Hepatocyte (in vitro differentiated cells): ENCODE results near the gene MAFF. TPM values are rescaled to one million over a fixed set of nuclear protein-coding genes. Genes with fewer than 3 reads are reported as not detected.

ENCODE experiments used
- DNase-seq: peaks from one replicate; pipeline ENCODE4 v3.0.0-alpha.2; 2016; ENCODE audit warnings: low spot score
- H2AFZ ChIP-seq: fragments of 200-600 bp; sonication (generic); 2 replicates; pipeline ENCODE4 v1.6.0; 2016; ENCODE audit warnings: antibody characterized with exemption, mild to moderate bottlenecking
- H3K27ac ChIP-seq: fragments of 200-600 bp; sonication (generic); 2 replicates; pipeline ENCODE4 v1.5.1; 2016; ENCODE audit warnings: mild to moderate bottlenecking
- H3K27me3 ChIP-seq: fragments of 200-600 bp; sonication (generic); 2 replicates; pipeline ENCODE4 v1.6.1; 2016
- H3K36me3 ChIP-seq: fragments of 200-600 bp; sonication (generic); replicated peaks from 2 replicates; pipeline ENCODE4 v1.5.1; 2016; ENCODE audit warnings: low read depth; ENCODE audit not compliant: insufficient read depth
- H3K4me1 ChIP-seq: fragments of 200-600 bp; sonication (generic); 2 replicates; pipeline ENCODE4 v1.5.1; 2016; ENCODE audit warnings: mild to moderate bottlenecking, moderate library complexity; ENCODE audit not compliant: insufficient read depth
- H3K4me2 ChIP-seq: fragments of 200-600 bp; sonication (generic); 2 replicates; pipeline ENCODE4 v1.6.0; 2016
- H3K4me3 ChIP-seq: fragments of 200-600 bp; sonication (generic); 2 replicates; pipeline ENCODE4 v1.5.1; 2016; ENCODE audit warnings: mild to moderate bottlenecking
- H3K79me2 ChIP-seq: fragments of 200-600 bp; sonication (generic); 2 replicates; pipeline ENCODE4 v1.6.0; 2017; ENCODE audit warnings: mild to moderate bottlenecking
- H3K9me2 ChIP-seq: fragments of 200-600 bp; sonication (generic); replicated peaks from 2 replicates; pipeline ENCODE4 v1.6.0; 2017; ENCODE audit warnings: mild to moderate bottlenecking; ENCODE audit not compliant: insufficient read depth
- H3K9me3 ChIP-seq: fragments of 200-600 bp; sonication (generic); 2 replicates; pipeline ENCODE4 v1.5.1; 2016; ENCODE audit warnings: low read depth, mild to moderate bottlenecking
- H4K20me1 ChIP-seq: fragments of 200-600 bp; sonication (generic); 2 replicates; pipeline ENCODE4 v1.6.0; 2016; ENCODE audit warnings: mild to moderate bottlenecking; ENCODE audit not compliant: insufficient read depth, poor library complexity, severe bottlenecking
- EZH2 ChIP-seq: fragments of 200-600 bp; sonication (generic); IDR thresholded peaks from 2 replicates; pipeline ENCODE4 v1.6.1; 2016; ENCODE audit warnings: antibody characterized with exemption, mild to moderate bottlenecking, borderline replicate concordance
- EZH2phosphoT487 ChIP-seq: fragments of 200-600 bp; sonication (generic); IDR thresholded peaks from one replicate; pipeline ENCODE4 v1.6.1; 2018; ENCODE audit warnings: antibody characterized with exemption, mild to moderate bottlenecking, low read depth, moderate library complexity; ENCODE audit not compliant: unreplicated experiment, severe bottlenecking
- WGBS: methylation state at CpG from one replicate; pipeline ENCODE4 v1.1.6; 2016; ENCODE audit warnings: low lambda C conversion rate; ENCODE audit errors: missing lambda C conversion rate; 5-methylcytosine and 5-hydroxymethylcytosine counted together
- polyA plus RNA-seq: library from polyadenylated mRNA; unstranded; fragments of >200 nt; fragmentation: Nextera tagmentation; extraction: Ambion mirVana; gene quantifications from 2 replicates; pipeline ENCODE4 v1.2.1, GENCODE V29; 2016
- total RNA-seq: library from RNA; depleted of rRNA; stranded (reverse); fragments of >200 nt; gene quantifications from 2 replicates; pipeline ENCODE4 v1.2.3, GENCODE V29; 2014
- TF ChIP-seq, protein P1 (sequence below): fragments of 200-600 bp; sonication (generic); IDR thresholded peaks from 2 replicates; pipeline ENCODE4 v1.5.1; 2016; ENCODE audit warnings: antibody characterized with exemption, mild to moderate bottlenecking; ENCODE audit not compliant: poor library complexity

Gene MAFF
- total and polyA plus RNA-seq, 2 experiments from 2014 or later = 67.2 to 70.4 TPM

DNA sequence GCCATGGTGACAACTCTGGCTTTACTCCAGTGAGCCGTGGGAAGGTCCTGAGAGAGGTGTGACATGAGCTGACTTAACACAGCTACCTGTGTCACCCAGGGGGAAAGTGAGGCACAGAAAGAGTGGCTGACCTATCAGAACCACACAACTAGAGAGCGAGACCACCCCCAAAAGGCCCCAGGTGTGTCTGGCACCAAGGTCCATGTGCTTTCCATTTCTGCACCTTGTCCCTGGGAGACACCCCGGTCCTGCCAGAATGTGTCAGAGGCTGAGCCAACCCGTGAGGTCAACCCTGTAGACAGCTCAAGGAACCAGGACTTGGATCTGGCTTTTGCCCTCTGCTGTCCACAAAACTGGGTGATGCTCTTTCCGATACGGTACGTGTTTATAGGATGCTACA, 9.8 kb downstream of the MAFF start:
- Histone ChIP-seq H3K27ac (no peak overlapping the region), H4K20me1 (peaks cover 26% of the 10 kb centered on the region), H3K9me3 (no peaks in the 10 kb centered on the region), H2AFZ (no peak overlapping the region), H3K4me3 (no peak overlapping the region), H3K4me2 (no peak overlapping the region), H3K36me3 (no peaks in the 10 kb centered on the region), H3K27me3 (no peaks in the 10 kb centered on the region), H3K4me1 (peaks cover 6% of the 10 kb centered on the region), H3K79me2 (peaks cover 37% of the 10 kb centered on the region), H3K9me2 (no peaks in the 10 kb centered on the region)
- TF ChIP-seq EZH2 (no peak), EZH2phosphoT487 (no peak)
- TF ChIP-seq, protein P1, sequence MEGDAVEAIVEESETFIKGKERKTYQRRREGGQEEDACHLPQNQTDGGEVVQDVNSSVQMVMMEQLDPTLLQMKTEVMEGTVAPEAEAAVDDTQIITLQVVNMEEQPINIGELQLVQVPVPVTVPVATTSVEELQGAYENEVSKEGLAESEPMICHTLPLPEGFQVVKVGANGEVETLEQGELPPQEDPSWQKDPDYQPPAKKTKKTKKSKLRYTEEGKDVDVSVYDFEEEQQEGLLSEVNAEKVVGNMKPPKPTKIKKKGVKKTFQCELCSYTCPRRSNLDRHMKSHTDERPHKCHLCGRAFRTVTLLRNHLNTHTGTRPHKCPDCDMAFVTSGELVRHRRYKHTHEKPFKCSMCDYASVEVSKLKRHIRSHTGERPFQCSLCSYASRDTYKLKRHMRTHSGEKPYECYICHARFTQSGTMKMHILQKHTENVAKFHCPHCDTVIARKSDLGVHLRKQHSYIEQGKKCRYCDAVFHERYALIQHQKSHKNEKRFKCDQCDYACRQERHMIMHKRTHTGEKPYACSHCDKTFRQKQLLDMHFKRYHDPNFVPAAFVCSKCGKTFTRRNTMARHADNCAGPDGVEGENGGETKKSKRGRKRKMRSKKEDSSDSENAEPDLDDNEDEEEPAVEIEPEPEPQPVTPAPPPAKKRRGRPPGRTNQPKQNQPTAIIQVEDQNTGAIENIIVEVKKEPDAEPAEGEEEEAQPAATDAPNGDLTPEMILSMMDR = no peak
- WGBS = 93% methylated on average over 7 of the region's 7 CpGs
- DNase-seq = no peak

DNA sequence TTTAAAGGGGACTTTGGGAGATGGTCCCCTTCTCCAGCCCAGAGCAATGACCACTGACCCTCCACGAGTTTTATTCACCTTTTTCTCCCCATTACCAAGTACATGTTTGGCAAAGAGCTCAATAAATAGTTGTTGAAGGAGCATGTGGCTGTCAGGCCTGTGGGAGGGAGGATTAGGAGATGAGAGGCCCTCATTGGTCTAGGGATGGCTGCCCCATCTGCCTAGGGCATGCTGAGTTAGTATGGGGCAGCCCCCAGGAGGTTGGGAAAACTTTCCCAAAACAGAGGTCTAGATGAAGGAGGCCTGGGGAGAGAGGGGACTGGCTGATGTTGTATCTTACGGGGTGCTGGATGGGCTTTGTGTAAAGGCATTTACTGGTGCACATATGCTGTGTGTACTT, 10.6 kb downstream of the MAFF start:
- Histone ChIP-seq H4K20me1 (peaks cover 22% of the 10 kb centered on the region), H3K27ac (no peak overlapping the region), H2AFZ (no peak overlapping the region), H3K27me3 (no peaks in the 10 kb centered on the region), H3K9me3 (no peaks in the 10 kb centered on the region), H3K4me2 (no peak overlapping the region), H3K9me2 (no peaks in the 10 kb centered on the region), H3K4me1 (peaks cover 6% of the 10 kb centered on the region), H3K36me3 (no peaks in the 10 kb centered on the region), H3K79me2 (peaks cover 30% of the 10 kb centered on the region), H3K4me3 (no peak overlapping the region)
- DNase-seq = no peak
- TF ChIP-seq EZH2phosphoT487 (no peak), EZH2 (no peak)
- TF ChIP-seq, protein P1 = no peak
- 63% methylated on average over 2 of the region's 2 CpGs for WGBS

DNA sequence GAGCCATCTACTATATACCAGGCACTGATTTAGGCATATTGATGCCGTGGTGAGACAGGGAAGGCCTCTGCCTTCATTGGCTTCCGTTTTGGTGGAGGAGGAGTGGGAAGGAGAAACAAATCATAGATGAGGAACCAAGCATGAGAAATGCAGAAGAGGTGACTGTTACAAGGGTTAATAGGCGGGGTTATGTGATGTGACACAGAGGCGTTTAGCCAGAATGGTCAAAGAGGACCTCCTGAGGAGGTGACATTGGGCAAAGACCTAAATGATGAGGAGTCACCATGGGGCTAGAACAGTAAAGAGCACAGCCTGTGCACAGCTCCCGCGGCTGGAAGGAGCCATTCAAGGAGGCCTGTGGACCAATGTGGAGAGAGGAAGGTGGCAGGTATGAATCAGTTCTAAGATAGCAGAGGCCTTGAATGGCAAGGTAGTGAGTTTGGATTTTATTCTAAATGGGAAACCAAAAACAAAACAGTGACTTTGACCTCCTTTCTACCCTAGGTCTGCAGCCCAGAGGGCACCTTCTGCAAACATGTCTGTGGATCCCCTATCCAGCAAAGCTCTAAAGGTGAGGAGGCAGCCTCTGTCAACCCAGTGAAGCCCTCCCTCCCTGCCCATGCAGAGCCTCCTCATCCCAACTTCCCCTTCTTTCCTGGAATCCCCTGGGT, 11.7 kb downstream of the MAFF start:
- TF ChIP-seq, protein P1 = no peak
- no peak for TF ChIP-seq EZH2
- TF ChIP-seq EZH2phosphoT487 = no peak
- no peaks in the 10 kb centered on the region for H3K36me3 ChIP-seq
- peak overlapping the region; percentile 71 for H3K4me2 ChIP-seq
- H3K4me1 ChIP-seq = peaks cover 13% of the 10 kb centered on the region
- no peak for DNase-seq
- H3K27ac ChIP-seq = no peak overlapping the region
- H4K20me1 ChIP-seq = peaks cover 14% of the 10 kb centered on the region
- no peaks in the 10 kb centered on the region for H3K9me3 ChIP-seq
- H2AFZ ChIP-seq = no peak overlapping the region
- H3K9me2 ChIP-seq = no peaks in the 10 kb centered on the region
- whole genome bisulfite sequencing = 96% methylated on average over 6 of the region's 6 CpGs
- H3K79me2 ChIP-seq = peaks cover 20% of the 10 kb centered on the region
- no peaks in the 10 kb centered on the region for H3K27me3 ChIP-seq
- H3K4me3 ChIP-seq = no peak overlapping the region

DNA sequence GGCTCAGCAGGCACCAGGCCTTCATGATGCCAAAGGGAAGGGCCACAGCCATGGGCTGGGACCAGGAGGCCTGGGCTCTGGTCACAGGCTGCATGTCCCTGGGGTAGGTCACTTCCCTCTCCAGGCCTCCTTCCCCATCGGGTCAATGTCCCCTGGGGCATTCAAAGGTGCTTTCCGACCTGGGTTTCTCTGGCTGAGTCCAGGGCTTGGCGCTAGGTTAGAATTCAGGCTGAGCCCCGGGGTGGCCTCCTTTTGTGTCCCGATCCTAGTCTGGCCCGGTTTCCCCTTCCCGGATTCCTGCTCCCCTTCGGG, 12.2 kb downstream of the MAFF start:
- Histone ChIP-seq H4K20me1 (peaks cover 10% of the 10 kb centered on the region), H3K4me2 (peak overlapping the region; percentile 71), H3K4me3 (no peak overlapping the region), H3K9me3 (no peaks in the 10 kb centered on the region), H3K27me3 (no peaks in the 10 kb centered on the region), H3K27ac (no peak overlapping the region), H3K4me1 (peaks cover 18% of the 10 kb centered on the region), H3K9me2 (no peaks in the 10 kb centered on the region), H3K79me2 (peaks cover 15% of the 10 kb centered on the region), H3K36me3 (no peaks in the 10 kb centered on the region), H2AFZ (no peak overlapping the region)
- no peak for DNase-seq
- no peak for TF ChIP-seq EZH2
- TF ChIP-seq EZH2phosphoT487 = no peak
- TF ChIP-seq, protein P1 = no peak
- WGBS = 80% methylated on average over 8 of the region's 8 CpGs
